Activated T-cell treated with anti-CD3 and anti-CD28 coated beads, Interleukin-2, amount 50 U/mL, for 4 hours (primary cell): ENCODE results near the gene ZBP1. TPM values are rescaled to one million over a fixed set of nuclear protein-coding genes. Genes with fewer than 3 reads are reported as not detected.
"Not testable (repeated sequence)": the region's sequence is repeated elsewhere in the genome, so short reads cannot be mapped to it uniquely, and the experiment has no call there.

Experiments
- ATAC-seq, 2 donors: fragments of 200-7000 bp; cut with Tn5 transposase; one replicate each; pipeline ENCODE4 v1.10.0; 2021
- DNase-seq: peaks from one replicate; pipeline ENCODE4 v3.0.0-alpha.2; 2020
- H3K27me3 Mint-ChIP-seq: one replicate; pipeline ENCODE4 v1.8.0; 2021; ENCODE audit warnings: low read depth, mixed read lengths
- H3K36me3 Mint-ChIP-seq: one replicate; pipeline ENCODE4 v1.8.0; 2022; ENCODE audit warnings: mixed read lengths; ENCODE audit not compliant: insufficient read depth
- H3K4me1 Mint-ChIP-seq: one replicate; pipeline ENCODE4 v1.8.0; 2021; ENCODE audit warnings: low read depth, mixed read lengths
- H3K4me3 Mint-ChIP-seq: one replicate; pipeline ENCODE4 v1.8.0; 2021; ENCODE audit warnings: mild to moderate bottlenecking, moderate library complexity, mixed read lengths
- H3K9me3 Mint-ChIP-seq: one replicate; pipeline ENCODE4 v1.8.0; 2021; ENCODE audit warnings: mixed read lengths
- total RNA-seq, 3 donors: library from RNA; stranded (reverse); gene quantifications; one replicate each; pipeline ENCODE4 v1.2.1, GENCODE V29; 2021

Gene ZBP1
- total RNA-seq, 3 donors from 2014 or later, result 0.13 to 0.27 TPM; not detected in 1

DNA sequence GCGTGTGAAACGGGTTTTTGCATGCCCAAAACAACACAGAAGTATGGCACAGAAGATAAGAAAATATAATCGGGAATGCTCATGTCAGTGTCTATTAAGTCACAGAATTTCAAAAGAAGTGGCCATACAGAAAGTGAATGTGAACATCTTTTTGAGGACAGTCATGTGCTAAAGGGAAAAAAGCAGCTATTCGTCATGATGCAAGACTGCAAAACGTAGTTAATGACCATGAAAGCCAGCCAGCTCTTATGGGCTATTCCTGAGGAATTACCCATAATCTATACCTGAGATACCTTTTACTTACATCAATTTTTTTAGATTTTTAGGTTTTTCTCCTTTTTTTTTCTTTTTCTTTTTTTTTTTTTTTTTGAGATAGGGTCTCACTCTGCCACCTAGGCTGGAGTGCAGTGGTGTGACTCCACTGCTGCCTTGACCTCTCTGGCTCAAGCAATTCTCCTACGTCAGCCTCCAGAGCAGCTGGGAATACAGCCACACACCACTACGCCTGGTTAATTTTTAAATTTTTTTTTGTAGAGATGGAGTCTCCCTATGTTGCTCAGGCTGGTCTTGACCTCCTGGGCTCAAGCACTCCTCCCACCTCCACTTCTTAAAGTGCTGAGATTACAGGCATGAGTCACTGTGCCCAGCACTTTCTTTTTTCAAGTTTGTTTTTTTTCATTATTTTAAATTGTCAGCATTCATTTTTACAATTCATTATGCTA, 18.1 kb upstream of the ZBP1 start:
- peaks cover 7% of the 10 kb centered on the region for H3K36me3 Mint-ChIP-seq
- no peak for ATAC-seq
- peaks cover 34% of the 10 kb centered on the region for H3K9me3 Mint-ChIP-seq
- H3K4me3 Mint-ChIP-seq, result no peak overlapping the region
- peaks cover 15% of the 10 kb centered on the region for H3K4me1 Mint-ChIP-seq
- no peak for DNase-seq
- peaks cover 12% of the 10 kb centered on the region for H3K27me3 Mint-ChIP-seq

DNA sequence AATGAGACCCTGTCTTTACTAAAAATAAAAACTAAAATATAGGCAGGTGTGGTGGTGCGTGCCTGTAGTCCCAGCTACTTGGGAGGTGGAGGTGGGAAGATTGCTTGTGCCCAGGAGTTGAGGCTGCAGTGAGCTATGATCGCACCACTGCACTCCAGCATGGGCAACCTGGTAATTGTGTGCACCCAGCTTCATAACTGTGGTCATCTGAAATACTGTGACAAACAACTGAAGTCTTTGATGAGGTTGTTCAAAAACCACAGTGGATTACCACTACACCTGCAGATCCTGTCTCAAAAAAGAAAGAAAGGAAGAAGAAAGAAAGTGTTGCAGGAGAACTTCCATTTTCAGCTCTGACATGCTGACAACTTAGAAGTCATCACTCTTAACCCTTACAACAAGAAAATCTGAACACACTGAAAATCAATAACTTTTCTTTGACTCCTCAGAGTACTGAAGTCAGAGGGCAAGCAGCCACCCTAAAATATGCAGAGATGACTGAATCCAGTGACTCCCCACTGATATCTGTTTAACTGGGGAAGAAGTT, 13.8 kb upstream of the ZBP1 start:
- H3K27me3 Mint-ChIP-seq, result peaks cover 9% of the 10 kb centered on the region
- DNase-seq (no peak), ATAC-seq (peak in 1 of 2 donors; percentile 63)
- H3K4me1 Mint-ChIP-seq, result peaks cover 39% of the 10 kb centered on the region
- H3K4me3 Mint-ChIP-seq, result no peak overlapping the region
- H3K36me3 Mint-ChIP-seq, result peaks cover 7% of the 10 kb centered on the region
- peaks cover 30% of the 10 kb centered on the region for H3K9me3 Mint-ChIP-seq

DNA sequence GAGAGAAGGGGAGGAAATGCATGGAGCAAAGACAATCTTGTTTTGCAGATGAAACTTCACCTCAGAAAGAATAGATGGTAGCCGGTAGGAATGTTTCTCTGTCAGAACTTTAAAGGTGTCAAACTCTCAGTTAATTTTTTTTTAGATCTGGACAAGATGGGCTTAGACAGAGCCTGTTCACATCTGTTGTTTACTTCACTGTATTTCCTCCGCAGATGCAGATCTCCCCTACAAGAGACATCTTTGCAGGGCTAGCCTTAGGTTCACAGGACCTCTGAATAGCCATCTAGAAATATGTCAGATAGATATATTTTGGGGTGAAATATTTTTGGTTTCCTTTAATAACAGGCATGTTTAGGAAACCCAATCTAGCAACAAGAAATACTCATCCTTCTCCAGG, 12.1 kb upstream of the ZBP1 start:
- no peak for DNase-seq
- Mint-ChIP-seq H3K4me3 (no peak overlapping the region), H3K27me3 (peaks cover 3% of the 10 kb centered on the region), H3K36me3 (peaks cover 7% of the 10 kb centered on the region), H3K4me1 (peaks cover 50% of the 10 kb centered on the region), H3K9me3 (peaks cover 25% of the 10 kb centered on the region)
- no peak for ATAC-seq

DNA sequence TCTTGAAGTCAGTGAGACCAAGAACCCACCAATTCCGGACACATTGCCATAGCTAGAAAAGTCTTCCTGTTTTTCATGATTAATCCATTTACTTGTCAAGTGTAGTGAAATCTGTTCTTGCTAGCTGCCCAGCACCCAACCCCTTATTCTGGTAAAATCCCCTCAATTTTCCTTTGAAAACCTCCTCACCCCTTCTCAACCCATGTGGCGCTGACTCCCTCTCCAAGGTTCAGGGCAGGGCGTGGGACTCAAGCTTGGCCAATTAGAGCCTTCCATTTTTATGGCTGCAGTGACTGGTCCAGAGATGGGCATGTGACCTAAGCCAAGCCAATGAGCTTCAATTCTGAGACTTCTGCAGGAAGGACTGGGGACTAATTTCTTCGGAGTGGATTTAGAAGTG, 9.8 kb upstream of the ZBP1 start:
- DNase-seq, result peak; percentile 29
- peaks cover 8% of the 10 kb centered on the region for H3K36me3 Mint-ChIP-seq
- no peaks in the 10 kb centered on the region for H3K27me3 Mint-ChIP-seq
- H3K4me3 Mint-ChIP-seq, result peak overlapping the region; percentile 90
- H3K4me1 Mint-ChIP-seq, result peaks cover 68% of the 10 kb centered on the region
- peaks cover 8% of the 10 kb centered on the region for H3K9me3 Mint-ChIP-seq
- ATAC-seq, result peak; percentile 77 to 78

DNA sequence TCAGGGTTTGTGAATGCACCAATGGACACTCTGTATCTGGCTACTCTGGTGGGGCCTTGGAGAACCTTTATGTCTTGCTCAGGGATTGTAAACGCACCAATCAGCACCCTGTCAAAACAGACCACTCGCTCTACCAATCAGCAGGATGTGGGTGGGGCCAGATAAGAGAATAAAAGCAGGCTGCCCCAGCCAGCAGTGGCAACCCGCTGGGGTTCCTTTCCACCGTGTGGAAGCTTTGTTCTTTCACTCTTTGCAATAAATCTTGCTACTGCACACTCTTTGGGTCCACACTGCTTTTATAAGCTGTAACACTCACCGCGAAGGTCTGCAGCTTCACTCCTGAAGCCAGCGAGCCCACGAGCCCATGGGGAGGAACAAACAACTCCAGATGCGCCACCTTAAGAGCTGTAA, 9.3 kb upstream of the ZBP1 start:
- not testable (repeated sequence) for DNase-seq, ATAC-seq, H3K9me3 Mint-ChIP-seq, H3K27me3 Mint-ChIP-seq
- H3K4me3 Mint-ChIP-seq, result peak overlapping the region; percentile 90
- H3K4me1 Mint-ChIP-seq, result peaks cover 63% of the 10 kb centered on the region
- peaks cover 13% of the 10 kb centered on the region for H3K36me3 Mint-ChIP-seq

DNA sequence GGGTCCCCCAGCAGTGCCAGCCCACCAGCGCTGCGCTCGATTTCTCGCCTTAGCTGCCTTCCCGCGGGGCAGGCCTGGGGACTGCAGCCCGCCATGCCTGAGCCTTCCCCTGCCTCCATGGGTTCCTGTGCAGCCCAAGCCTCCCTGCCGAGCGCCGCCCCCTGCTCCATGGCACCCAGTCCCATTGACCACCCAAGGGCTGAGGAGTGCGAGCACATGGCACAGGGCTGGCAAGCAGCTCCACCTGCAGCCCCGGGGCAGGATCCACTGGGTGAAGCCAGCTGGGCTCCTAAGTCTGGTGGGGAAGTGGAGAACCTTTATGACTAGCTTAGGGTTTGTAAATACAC, 8.7 kb upstream of the ZBP1 start:
- peak overlapping the region; percentile 90 for H3K4me3 Mint-ChIP-seq
- not testable (repeated sequence) for DNase-seq, H3K27me3 Mint-ChIP-seq, H3K9me3 Mint-ChIP-seq, ATAC-seq
- peaks cover 17% of the 10 kb centered on the region for H3K36me3 Mint-ChIP-seq
- H3K4me1 Mint-ChIP-seq, result peaks cover 58% of the 10 kb centered on the region

DNA sequence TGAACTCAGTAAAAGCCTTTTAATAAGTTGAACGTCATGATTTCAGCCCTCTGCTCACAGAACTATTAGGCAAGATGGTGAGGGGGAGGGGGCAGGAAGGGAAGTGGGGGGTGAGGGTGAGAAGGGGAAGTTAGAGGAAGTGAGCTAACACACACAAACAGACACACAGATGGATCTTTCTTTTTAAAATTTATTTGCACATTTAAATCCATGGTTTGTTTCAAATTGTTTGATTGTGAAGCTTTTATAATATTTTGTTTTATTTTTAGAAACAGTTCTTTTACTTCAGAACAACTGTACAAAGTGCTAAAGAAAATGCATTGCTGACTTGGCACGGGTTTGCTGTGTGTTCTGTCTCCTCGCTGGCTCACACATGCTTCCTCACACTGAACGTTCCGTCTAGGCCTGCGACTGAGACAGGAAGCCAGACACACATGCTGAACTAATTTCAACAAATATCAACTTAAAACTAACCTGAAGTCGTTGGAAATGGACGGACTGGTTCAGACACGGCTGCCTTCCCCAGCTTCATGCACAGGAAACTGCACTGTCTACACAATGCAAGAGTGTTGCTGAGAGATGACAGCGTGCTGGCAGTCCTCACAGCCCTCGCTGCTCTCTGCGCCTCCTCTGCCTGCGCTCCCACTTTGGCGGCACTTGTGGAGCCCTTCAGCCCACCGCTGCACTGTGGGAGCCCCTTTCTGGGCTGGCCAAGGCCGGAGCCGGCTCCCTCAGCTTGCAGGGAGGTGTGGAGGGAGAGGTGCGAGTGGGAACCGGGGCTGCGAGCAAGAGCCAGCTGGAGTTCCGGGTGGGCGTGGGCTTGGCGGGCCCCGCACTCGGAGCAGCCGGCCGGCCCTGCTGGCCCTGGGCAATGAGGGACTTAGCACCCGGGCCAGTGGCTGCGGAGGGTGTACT, 8.1 kb upstream of the ZBP1 start:
- H3K27me3 Mint-ChIP-seq, result no peaks in the 10 kb centered on the region
- H3K4me1 Mint-ChIP-seq, result peaks cover 54% of the 10 kb centered on the region
- peaks cover 8% of the 10 kb centered on the region for H3K9me3 Mint-ChIP-seq
- H3K36me3 Mint-ChIP-seq, result peaks cover 19% of the 10 kb centered on the region
- H3K4me3 Mint-ChIP-seq, result peak overlapping the region; percentile 82
- DNase-seq, result peak; percentile 42
- ATAC-seq, result peak; percentile 71 to 77

DNA sequence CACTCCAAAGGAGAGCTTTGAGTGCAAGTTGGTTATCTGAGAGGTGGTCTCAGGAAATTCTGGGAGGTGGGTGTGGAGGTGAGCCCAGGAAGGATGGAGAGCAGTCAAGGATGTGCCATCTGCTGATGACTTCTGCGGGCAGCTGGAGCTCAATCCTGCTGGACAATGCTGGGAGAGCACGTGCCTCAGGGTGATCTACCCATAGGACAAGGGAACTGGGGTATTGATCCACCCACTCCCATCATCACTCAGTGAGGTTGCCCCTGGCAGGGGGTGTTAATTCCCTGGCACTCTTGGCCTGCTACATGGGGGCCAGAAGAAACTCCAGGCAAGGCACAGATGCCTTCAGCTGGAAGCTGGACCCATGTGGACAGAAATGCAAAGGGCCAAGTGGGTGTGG, 7.1 kb upstream of the ZBP1 start:
- peaks cover 56% of the 10 kb centered on the region for H3K4me1 Mint-ChIP-seq

DNA sequence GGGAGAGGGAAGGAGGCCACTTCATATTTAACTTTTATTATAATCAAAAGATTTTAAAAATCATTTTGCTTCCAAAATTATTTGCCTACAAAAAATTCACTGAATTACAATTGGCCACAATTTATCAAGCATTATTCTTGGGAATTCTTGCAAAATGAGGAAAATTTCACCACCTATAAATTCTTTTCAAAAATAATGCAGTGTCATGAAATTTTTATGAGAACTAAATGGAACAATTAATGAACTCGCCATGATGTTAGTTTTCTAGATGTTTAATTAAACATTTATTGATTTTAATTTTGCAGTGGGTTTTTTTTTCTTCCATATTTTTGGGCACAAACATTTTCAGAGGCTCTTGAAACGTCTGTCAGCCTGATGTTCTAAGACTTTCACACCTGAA, 5.8 kb upstream of the ZBP1 start:
- ATAC-seq (no peak), DNase-seq (no peak)
- no peak overlapping the region for H3K4me3 Mint-ChIP-seq
- H3K9me3 Mint-ChIP-seq, result peaks cover 8% of the 10 kb centered on the region
- H3K27me3 Mint-ChIP-seq, result no peaks in the 10 kb centered on the region
- H3K4me1 Mint-ChIP-seq, result peaks cover 64% of the 10 kb centered on the region
- peaks cover 19% of the 10 kb centered on the region for H3K36me3 Mint-ChIP-seq

More for the DNA sequence above, 7.1 kb upstream of the ZBP1 start:
- peaks cover 19% of the 10 kb centered on the region for H3K36me3 Mint-ChIP-seq
- peak overlapping the region; percentile 82 for H3K4me3 Mint-ChIP-seq
- ATAC-seq (no peak), DNase-seq (no peak)
- H3K27me3 Mint-ChIP-seq, result no peaks in the 10 kb centered on the region
- H3K9me3 Mint-ChIP-seq, result peaks cover 8% of the 10 kb centered on the region

DNA sequence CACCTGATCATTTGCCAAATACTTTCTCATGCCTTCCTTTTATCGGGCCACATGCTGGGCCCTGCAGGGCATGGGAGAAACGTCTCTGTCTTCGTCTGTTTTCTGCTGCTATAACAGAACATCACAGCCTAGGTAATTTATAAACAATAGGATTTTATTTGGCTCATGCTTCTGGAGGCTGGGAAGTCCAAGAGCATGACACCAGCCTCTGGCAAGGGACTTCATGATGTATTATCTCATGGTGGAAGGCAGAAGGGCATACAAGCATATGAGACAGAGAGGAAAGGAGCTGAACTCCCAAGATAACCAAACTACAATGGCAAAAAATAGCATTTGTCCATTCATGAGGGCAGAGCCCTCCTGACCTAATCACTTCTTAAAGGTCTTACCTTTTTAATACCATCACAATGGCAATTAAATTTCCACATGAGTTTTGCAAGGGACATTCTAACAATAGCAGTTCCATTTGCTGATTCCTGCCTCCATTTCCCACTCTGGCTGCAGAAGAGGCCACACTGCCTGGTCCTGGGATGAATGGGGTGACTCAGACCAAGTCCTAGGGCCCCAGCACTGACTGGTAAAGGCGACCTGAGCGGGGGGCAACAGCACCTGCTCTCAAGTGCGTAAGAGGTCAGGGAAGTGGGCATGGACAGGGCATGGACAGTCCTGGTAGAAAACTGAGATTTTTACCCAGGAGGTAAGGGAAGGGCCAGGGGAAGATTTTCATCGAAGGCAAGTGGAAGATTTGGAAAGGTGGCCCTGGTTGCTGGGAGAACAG, 5.1 kb upstream of the ZBP1 start:
- Mint-ChIP-seq H3K4me3 (no peak overlapping the region), H3K36me3 (peaks cover 19% of the 10 kb centered on the region)
- no peak for DNase-seq

DNA sequence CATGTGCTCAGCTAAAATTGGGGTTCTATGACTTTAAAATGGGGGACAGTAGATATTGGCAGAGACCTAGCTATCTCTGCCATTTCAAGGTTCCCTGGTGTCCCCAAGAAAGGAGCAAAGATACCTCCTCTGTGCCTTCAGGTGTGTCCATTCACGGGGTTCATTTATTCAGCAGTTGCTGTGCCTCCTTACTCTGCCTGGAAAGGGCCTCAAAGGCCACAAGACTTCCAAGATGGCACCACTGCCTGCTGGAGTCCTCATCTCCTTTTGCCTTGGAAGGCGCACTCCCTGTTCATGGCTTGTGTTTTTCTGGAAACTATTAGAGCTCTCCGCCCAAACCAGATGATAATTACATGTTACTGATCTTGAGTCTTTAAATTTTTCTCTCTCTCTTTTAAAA, 3.9 kb upstream of the ZBP1 start:
- no peak for ATAC-seq
- Mint-ChIP-seq H3K9me3 (peaks cover 8% of the 10 kb centered on the region), H3K4me1 (peaks cover 66% of the 10 kb centered on the region), H3K36me3 (peaks cover 19% of the 10 kb centered on the region), H3K27me3 (no peaks in the 10 kb centered on the region), H3K4me3 (no peak overlapping the region)
- no peak for DNase-seq

More for the DNA sequence above, 5.1 kb upstream of the ZBP1 start:
- Mint-ChIP-seq H3K9me3 (peaks cover 8% of the 10 kb centered on the region), H3K27me3 (no peaks in the 10 kb centered on the region), H3K4me1 (peaks cover 69% of the 10 kb centered on the region)
- ATAC-seq, result no peak

DNA sequence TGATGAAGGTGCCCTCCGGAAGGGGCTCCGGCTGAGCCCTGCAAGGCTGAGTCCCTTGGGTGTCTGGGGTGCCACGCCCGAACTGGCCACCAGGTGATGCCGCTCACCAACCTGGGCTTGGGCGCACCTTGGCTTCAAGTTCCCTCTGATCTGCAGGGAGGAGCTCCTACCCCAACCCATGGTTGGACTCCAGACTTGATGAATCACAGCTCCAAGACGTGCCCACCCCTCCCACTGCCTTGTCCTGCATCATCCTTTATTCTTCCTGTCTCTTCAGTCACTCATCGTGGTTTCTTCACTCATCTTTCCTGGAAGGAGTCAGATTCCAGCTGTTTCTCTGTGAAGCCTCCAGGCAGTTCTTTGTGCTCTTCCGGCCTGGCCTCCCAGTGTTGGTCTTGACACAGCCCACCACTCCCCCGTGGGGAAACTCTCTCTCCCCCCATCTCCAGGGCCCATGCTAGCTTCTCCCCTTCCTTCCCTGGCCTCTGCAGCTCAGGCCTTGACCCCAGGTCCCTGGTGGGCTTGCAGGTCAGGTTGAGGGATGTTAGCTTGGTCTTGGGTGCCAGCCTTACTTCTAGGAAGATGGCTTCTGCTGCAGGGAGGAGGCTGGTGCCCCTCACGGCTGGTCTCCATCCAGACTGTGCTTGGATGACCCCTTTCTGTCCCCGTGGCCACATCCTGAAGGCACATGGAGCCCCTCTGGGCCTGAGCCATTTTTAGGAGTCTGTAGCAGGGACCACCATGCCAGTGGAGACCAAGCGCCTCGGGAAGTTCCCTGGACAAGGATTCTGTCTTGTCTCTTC, 2.6 kb upstream of the ZBP1 start:
- DNase-seq (peak; percentile 67), ATAC-seq (peak in 1 of 2 donors; percentile 15)
- H3K27me3 Mint-ChIP-seq, result no peaks in the 10 kb centered on the region
- peaks cover 19% of the 10 kb centered on the region for H3K36me3 Mint-ChIP-seq
- H3K4me1 Mint-ChIP-seq, result peaks cover 72% of the 10 kb centered on the region
- H3K4me3 Mint-ChIP-seq, result no peak overlapping the region
- peaks cover 8% of the 10 kb centered on the region for H3K9me3 Mint-ChIP-seq

DNA sequence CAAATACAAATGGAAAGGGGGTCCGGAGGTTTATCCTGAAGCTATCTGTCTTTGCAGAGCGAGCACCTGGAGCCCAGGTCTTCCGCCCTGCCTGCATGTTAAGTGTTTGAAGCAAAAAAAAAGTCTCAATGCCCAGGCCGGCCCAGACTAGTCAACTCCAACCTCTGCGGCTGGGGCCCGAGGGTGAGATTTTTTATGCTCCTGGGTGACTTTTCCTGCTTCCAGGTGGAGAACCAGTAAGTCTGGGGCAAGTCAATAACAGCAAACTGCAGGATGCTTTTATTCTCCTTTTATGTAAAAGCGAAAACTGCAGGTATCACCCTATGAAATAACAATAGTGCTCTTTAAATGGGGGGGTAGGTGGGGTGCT, 2.0 kb upstream of the ZBP1 start:
- H3K4me3 Mint-ChIP-seq, result no peak overlapping the region
- peaks cover 8% of the 10 kb centered on the region for H3K9me3 Mint-ChIP-seq
- peaks cover 19% of the 10 kb centered on the region for H3K36me3 Mint-ChIP-seq
- H3K4me1 Mint-ChIP-seq, result peaks cover 72% of the 10 kb centered on the region
- ATAC-seq (no peak), DNase-seq (no peak)
- H3K27me3 Mint-ChIP-seq, result no peaks in the 10 kb centered on the region
